Stimulated activated CD8-positive, alpha-beta memory T cell treated with anti-CD3 and anti-CD28 coated beads, Interleukin-4, amount 100 ng/mL, for 24 hours (primary cell): ENCODE results near the gene CDK15.

Experiments
- DNase-seq: peaks from one replicate; pipeline ENCODE4 v3.0.0-alpha.2; 2020; ENCODE audit warnings: low read depth

Gene CDK15

DNA sequence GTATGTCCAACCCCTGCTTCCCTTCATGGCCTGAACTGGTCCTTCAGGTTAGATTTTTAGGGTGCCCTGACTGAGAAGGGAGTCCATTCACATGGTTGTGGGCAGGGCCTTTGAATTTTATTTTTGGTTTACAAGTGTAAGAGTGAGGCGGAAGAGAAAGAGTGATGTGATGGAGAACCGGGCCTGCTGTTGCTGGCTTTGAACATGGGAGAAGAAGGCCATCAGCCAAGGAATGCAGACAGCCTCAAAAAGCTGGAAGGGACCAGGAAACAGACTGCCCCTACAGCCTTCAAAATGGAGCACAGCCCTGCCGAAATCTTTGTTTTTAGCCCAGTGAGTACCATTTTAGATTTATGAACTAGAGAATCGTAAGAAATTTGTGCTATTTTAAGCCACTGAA, 105.0 kb downstream of the CDK15 start:
- no peak for DNase-seq

DNA sequence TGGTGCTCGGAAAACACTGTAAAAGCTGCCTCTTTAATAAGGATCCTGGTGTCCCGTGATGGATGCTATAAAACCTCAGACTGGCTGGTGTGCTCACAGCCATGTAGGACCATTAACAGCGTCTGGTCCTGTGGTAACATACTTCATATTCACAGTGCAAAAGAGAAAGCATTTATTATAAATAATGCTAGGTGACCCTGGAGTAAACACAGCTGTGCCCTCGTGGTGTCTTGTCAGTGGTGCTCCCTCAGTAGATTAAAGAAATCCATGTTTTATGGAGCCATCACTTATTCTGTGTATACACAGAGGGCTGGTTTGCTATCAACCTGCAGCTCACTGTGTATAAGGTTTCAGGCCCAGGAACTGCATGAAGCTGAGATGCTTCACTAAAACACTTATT, 106.9 kb downstream of the CDK15 start:
- DNase-seq: no peak

DNA sequence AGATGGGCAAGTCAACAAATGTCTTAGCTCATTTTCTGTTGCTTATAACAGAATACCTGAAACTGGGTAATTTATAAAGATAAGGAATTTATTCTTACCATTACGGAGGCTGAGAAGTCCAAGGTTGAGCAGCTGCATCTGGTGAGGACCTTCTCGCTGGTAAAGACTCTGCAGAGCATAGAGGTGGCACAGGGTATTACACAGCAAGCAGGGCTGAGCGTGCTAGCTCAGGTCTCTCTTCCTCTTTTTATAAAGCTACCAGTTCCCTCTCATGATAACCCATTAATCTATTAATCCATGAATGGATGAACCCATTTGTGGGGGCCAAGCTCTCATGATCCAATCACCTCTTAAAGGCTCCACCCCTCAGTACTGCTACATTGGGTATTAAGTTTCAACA, 109.1 kb downstream of the CDK15 start:
- DNase-seq: no peak

DNA sequence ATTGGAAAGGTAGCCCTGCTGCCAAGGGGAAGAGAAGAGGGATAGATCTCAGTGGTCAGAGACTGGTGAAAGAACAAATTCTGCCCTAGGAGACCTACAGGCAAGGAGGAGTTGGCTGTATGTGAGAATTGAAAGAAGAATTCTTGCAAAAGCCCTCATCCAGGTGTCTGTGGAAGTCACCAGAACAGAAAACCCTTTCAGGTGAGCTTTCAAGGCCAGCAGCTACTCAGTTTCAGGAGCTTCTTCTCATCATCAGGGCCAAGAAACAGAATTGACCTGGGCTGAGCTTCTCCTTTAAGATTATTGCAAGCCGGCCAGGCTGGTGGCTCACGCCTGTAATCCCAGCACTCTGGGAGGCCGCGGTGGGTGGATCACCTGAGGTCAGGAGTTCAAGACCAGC, 110.2 kb downstream of the CDK15 start:
- DNase-seq: no peak

DNA sequence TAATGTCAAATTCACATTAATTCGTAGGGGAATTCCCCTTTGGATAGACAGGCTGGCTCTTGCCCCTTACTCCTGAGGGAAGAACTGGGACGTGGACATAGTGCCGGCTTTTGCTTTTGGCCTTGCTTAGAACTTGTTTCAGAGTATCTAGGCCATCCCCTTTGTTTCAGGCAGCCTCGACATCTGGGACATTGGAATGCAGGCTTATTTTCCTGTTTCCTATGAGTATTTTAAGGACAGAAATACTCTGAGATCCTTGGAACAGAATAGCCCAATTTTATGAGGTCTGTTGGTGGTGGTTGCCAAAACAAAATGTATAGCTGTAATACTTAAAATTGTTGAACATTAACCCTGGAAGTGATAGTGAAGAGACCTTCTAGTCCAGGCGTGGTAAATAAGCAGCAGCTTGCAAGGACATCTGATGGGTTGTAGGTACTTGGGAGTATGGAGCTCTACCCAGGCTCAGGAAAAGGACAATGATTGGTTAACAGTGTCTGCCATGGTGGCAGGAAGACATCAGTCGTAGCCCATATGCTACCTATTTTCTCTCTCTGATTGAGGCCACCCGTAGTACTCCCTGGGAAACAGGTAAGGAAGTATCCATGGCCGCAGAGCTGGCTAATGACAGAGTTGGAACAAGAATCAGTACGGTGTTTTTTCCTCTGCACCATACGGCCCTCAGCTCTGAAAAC, 112.4 kb downstream of the CDK15 start:
- DNase-seq: no peak

DNA sequence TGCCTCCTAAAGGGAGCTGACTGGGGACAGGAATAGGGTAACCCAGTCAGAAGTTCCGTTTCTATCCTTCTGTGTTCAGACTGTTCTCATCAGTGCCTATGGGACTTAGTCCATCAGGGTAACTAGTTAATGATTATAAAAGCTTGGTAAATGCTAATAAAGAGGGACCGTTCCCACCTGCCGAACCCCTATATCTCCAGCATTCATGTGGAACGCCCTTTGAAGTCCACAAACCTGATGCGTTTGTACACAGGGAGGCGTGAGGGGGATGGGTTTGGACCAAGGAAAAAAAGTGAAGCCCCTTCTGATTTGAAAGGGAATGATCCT, 112.9 kb downstream of the CDK15 start:
- no peak for DNase-seq

DNA sequence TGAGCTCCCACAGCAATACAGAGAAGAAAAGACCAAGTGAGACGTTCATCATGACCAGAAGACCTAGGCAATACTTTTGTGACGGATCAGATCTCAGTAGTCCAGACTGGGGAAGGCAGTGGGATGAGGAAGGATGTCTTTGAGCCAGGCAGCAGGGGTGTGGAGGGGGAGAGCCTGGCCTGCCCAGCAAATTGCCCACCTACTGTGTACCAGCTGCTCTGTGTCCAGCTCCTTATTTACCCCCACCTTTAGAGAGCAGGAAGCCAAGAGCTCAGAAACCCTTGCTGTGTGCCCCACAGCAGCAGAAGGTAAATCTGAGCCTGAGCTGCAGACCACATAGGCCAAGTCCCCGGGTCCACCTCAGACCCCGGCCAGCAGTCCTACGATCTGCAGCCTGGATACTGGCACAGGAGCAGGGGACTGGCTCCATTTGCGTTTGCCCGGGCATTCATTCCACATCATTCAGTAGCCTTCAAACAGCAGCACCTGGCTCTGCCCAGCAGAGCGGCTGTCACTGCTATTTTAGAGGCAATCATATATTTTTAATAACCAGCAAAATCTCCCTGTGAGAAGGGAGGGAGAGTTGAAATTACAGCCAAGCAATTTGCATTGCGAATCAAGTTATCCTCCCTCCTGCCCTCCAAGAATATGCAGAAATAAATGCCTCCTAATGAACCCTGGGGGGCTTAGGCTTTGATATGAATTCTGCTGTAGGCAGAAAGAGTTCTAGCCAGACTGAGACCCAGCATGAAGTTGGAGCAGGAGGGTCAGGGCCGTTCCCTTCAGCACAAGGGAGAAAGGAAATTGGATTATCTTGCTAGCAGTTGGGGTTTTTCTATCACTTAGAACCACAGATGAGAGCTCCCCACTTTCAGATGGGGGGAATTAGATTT, 117.3 kb downstream of the CDK15 start:
- no peak for DNase-seq

DNA sequence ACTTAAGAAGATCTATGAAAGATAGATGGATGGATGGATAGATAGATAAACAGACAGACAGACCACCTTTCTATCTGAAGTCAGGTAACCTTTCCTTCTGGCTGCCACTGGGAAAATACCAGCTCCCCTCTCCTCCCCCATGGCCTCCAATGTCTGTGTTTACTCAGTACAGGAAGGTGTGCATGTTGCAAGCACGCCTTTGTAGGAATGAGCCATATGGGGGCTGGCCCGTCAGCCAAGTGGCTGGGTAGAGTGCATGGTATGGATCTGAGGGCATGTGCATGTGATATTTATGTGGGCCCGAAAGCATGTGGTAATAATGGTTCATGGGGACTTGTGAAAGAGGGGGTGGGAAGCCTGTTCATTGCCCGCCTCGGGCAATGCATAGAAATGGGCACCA, 118.1 kb downstream of the CDK15 start:
- no peak for DNase-seq

DNA sequence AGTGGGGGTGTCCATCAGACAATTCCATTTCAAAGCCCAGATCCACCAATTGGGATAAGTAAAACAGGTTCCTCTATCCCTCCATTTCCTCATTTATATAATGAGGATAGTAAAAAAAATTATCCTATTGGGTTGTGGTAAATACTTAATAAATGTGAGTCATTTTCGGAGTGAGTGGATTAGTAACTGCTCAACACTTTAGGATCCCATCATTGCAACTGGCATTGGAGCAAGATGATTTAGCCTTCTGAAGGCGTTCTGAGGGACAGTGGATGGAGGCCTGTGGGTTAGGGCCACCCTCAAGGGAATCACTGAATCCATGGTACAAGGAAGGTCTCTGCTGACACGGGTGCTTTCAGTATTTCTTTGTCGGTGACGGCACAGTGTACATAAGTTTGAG, 118.7 kb downstream of the CDK15 start:
- DNase-seq: no peak

DNA sequence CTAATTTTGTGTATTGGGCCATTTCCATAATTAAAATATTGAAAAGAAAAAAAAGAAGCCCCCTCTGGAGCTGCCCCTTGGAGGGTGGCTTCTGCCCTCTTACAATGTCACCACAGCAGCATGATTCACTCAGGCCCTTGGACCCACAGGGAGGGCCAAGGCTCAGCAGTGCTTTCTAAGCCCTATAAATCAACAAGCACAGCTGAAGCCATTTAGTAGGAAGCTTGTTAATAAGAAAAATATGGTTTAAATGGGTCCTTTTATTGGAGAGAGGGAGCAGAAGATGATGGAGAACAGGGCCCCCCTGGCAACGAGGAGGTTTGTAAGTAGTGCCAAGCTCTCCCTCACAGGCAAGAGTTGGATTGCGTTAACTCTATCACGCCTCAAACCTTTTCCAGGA, 119.7 kb downstream of the CDK15 start:
- DNase-seq: no peak

DNA sequence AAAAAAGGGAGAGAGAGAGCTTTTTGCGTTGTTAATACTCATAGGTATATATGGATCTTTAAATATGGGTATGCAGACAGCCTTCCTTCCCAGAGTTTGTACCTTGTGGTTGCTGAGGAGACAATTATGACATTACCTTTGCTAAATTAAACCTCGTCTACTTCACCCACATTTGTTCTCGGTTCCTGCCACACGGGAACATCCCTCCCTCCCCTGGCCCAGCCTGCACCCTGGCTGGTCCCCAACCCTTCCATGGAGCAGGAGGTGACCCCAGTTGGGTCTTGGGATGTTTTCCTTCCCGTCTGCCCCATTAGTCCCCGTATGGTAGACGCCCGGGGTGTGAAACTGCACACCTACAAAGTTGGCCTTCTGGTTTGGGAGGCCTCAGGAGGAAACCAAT, 122.0 kb downstream of the CDK15 start:
- no peak for DNase-seq

DNA sequence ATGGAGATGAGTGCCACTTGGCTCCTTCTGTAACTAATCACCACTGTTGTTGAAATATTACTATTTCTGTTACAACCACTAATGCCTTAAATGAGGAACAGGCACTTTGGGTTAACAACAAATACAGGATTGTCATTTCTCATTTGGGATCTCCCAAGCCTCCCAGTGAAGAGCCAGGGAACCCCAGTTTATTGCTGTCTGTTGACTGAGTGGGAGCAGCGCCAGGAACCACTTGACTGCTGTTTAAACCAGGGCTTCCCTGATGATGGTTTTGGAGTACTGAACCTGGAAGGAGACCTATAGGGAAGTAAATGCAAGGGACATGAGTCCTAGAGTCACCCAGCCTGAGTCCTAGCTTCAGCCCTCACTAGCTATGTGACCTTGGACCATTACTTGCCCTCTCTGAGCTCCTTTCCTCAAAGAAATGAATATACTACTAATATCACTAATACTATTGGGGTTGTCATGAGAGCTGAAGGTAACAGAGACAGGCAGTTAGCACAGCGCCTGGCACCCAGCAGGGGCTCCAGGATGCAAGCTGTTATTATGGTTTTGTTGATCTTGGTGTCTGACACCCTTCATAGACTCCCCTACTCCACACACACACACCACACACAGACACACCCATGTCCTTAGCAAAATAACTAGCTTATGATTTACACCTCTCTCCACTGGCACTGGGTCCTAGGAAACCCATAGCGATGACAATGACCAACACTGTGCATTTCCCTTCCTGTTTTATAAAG, 123.1 kb downstream of the CDK15 start:
- no peak for DNase-seq

DNA sequence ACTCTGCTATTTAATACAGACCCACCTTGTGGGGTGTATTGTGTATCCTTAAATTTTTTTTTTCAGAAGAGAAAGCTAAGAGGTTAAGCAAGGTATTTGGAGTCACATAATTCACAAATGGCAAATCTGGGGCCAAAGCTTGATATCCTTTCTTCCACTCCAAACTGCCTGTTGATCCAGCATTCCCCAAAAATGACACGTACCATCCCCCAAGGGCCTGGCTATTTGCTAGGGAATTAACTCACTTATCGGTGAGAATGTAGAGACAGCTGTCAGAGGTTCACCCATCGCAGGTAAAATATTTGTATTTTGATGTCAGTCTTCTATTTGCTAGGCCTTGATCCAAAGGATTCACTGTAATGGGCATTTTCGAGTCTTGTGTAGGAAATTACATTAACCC, 123.7 kb downstream of the CDK15 start:
- no peak for DNase-seq

DNA sequence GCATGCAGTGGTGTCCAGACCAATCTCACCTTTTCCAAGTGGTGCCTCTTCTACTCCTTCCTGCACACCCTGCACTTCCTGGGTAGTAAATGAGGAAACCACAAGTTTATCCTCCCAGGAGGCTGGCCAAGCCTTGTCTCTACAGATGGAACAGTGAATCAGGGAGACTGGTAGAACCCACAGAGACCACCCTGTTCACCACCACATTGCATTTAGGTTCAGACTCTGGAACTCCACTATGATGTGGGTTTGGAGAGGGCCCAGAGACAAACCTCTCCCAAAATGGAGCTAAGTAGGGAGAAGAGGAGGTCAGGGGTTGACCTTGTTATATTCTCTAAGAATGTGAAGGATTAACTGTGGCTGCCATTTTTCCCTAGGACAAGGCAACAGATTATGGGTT, 124.5 kb downstream of the CDK15 start:
- no peak for DNase-seq

DNA sequence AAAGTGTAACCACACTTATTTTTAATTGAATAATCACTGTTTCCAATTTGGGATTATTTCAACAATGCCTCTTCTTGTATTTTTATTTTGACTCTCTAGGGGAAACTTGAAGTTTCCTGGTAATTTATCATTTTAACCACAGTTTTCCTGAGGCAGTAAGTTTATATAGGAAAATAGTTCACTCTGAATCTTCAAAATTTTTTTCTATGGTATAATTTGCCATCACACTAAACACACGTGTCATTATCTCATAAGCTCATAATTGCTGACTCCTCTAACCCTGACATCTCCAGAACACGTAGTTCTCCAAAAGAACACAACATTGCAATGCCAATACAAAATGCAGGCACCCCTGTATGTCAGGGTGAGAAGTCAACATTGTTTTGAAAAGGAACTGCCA, 125.1 kb downstream of the CDK15 start:
- no peak for DNase-seq

DNA sequence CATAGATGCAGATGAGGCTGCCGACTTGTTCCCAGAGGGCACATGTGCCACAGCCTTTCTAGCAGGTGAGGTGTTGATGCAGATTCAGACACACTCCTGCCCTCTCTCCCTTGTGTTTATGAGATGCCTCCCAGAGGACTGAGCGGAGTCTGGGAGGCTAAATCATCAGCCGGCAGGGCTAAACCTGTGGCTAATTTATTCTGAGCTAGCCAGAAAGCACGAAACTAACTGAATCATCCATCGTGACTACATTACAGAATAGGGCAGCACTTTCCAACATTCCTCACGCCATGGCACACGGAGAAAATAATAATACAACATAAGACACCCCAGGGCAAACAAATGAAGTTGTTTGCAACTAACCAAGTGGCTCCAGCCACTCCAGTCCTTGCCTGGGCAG, 125.6 kb downstream of the CDK15 start:
- no peak for DNase-seq

DNA sequence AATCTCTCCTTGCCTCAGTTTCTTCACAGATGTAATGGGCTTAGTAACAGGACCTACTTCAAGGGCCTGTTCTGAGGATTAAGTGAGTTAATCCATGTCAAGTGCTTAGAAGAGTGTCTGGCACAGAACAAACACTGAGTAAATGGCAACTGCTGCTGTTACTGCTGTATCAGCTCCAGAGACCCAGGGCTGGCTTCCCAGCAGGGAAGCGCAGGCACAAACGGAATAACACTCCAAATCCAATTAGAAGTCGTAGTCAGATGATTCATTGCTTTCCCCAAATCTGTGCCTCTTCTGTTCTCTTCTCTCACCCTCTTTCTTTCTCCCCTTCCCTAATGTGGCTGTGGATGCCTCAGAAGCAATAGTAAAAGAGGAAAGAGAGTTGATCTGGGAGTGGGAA, 126.2 kb downstream of the CDK15 start:
- DNase-seq: no peak

DNA sequence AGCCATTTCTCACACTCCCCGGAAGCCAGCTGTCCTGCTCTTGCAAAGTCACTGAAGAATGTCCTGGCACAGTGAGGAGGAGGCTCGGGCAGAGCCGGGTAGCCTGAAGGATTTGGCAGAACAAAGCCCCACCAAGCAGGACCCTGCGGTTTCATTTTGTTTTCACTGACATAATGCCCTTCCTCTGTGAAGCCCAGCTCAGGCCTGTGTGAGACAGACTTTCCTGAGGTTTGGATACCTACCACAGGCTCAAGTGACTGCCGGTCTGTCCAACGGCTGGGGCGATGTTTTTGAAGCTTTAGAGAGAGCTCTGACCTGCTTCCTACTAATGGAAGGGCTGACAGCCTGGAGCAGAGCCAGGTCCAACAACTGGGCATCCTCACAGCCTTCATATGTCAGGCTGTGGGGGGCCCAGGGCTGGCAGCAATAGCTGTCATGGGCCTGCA, 127.5 kb downstream of the CDK15 start:
- no peak for DNase-seq

DNA sequence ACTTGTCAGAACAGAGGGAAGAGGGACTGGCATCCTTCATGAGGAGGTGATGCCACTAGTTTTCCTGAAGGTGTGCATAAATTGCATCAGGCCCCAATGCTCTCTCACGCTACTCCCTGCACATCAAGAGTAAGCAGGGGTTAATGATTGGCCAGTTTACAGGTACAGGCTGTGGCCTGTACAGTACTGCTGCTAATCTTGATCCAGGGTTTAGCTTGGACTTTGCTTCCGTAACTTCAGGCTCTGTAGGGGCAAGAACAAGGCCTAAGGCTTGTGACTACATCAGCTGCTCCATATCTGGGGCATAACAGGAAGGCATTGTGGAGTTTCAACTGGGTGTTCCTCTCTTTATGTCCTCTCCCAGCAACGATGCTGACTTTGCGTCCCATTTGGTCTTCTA, 130.5 kb downstream of the CDK15 start:
- no peak for DNase-seq

DNA sequence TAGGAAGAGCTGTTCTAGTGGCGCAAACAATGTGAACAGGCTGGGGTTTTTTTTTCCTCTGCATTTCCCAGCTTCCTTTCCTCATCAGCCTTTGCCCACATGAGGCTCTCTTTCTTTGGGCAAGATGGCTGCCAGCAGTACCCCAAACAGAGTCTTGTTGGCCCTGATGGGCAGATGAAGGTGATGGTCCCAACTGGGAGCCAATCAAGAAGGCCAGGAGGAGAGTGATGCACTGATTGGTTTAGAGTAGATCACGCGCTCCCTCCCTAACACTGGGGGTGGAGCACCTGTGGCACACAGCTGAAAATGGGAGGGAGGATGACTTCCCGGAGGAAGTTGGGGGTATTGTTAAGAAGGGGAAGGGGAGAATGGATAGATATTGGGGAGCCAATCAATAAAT, 131.0 kb downstream of the CDK15 start:
- no peak for DNase-seq

DNA sequence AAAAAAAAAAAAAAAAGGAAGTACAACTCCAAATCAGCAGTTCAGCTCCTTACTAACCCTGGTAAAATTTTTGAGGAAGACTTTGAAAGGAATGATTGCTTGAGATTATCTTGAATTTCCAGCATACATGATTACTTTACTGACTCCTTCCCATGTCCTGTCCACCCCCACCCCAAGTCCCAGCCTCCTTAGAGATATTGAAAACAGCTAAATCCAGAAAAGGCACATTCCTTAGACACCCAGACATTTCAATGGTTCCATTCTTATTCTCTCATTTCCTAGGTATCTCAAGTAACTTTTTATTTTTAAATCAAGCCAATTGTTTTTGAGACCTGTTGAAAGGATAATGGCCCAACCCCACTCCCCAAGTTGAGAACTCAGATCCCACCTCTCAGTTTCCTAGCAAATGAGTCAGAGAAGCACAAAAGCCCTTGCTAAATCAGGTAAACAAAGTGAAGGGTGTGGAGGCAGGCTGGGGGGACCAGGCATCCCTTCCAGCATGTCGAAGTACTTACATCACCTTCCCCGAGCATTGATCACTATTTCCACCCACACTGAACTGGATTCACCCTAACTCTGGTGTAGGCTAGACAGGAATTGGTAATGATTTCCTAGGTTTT, 131.9 kb downstream of the CDK15 start:
- DNase-seq: no peak

DNA sequence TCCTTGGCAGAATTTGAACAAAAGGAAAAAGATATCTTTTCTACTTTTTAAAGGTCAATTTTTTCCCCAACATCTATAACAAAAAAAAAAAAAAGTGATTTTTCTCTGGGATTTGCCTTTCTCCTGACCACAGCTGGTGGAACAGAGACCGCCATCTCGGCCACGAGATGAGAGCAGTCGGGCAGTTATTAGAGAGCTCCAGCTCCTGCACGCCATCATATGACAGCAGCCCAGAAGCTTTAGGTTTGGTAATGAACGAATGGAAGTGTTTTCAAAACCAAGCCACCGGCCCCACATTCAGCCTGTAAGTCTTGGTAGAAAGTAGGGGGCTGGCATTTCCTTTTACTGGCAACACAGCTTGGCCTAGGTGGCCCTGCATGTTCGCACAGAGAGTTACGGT, 132.4 kb downstream of the CDK15 start:
- no peak for DNase-seq
